HG02943 (cell line): ENCODE measurements around the gene C2orf80.
"Not testable (repeated sequence)": the region's sequence is repeated elsewhere in the genome, so short reads cannot be mapped to it uniquely, and the experiment has no call there.

Source experiments
- ATAC-seq: cut with Tn5 transposase; IDR thresholded peaks from one replicate; pipeline ENCODE4 v1.9.1; 2021; ENCODE audit warnings: mild to moderate bottlenecking, low read depth, moderate library complexity; ENCODE audit not compliant: unreplicated experiment

C2orf80 gene

DNA sequence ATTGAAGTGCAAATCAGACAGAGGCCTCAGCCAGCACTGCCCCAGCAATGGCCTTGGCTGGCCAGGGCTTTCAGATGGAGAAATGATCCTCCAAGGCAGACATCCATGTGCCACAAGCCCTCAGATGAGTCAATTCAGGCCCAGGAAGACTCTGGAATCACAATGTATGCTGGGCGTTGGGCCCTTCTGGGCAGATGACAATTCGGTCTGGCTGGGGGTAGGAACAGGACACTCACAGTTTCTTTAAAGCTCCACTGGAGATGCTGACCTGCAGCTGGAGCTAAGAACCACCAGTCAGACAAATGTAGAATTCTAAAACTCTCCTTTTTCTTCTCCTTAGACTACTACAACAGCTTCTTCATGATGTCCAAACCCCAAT, 53.1 kb downstream of the C2orf80 start:
- ATAC-seq: no peak

DNA sequence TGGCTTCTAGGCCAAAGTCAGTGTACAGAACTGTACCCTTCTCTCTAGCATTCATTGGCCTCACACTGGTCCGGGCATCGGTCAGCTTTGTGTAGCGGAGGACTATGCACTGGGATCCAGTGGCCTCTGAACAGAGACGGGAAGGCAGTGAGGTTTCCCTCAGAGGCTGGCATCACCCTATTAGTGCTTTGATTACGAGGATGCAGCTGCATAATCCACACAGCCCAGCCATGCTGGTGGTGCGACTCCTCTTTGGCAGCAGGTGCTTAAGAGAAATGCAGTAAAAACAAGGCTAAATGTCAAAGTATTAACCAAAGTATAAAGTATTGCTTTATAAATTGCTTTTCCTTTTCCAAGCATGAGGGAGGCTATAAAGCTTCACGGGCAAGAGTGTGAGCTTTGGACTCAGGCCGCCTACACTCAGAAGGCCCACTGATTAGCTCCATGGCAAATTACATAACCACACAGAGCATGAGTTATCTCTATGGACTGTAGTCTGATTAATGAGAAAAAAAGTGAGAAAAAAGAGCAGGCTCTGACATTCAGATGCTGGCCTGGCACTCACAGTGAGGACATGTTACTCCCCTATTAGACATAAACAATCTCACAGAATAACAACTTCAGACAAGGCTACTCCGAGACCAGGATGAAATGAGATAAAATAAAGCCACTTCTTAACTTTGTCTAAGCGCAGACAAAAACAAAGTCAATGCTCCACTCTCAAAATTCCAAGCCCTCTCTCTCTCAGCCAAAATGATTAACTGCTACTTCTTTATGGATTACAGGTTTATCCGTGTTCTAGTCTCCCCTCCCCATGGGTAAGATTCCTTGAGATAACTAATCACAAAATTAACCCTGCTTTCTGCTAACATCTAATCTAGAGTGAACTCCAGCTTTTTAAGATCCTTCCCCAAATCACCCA, 53.8 kb downstream of the C2orf80 start:
- no peak for ATAC-seq

DNA sequence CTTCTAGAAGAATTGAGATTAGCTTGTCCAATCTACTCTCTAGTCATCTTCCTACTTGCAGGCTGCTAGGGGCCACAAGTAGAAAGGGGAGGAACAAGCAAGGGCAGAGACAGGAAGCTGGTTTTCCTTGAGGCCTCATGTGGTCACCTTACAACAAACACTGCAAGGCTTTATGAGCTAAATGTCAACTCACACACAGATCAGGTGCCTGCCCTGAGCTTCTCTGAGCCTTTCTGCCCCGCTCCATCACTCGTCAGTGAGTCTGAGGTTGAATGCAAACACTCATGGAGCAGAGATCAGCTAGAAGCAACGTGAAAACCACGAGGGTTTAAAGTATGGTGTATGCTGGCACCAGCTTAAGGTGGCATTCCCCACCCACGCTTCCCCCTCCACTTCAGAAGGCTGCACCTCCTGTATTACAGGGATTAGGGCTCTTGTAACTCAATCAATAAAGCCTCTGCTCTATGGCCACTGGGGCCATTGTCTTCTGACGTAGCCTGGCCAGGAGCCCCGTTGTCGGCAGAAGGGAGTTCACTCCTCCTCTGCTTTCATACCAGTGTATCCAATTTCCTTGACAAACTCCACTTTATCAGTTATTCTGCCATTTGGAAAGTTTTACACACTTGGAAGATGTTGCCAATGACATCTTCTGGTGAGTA, 54.8 kb downstream of the C2orf80 start:
- no peak for ATAC-seq

DNA sequence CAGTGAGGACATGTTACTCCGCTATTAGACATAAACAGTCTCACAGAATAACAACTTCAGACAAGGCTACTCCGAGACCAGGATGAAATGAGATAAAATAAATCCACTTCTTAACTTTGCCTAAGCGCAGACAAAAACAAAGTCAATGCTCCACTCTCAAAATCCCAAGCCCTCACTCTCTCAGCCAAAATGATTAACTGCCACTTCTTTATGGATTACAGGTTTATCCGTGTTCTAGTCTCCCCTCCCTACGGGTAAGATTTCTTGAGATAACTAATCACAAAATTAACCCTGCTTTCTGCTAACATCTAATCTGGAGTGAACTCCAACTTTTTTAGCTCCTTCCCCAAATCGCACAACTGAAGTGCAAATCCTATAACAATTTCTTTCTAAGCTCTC, 59.1 kb downstream of the C2orf80 start:
- no peak for ATAC-seq

DNA sequence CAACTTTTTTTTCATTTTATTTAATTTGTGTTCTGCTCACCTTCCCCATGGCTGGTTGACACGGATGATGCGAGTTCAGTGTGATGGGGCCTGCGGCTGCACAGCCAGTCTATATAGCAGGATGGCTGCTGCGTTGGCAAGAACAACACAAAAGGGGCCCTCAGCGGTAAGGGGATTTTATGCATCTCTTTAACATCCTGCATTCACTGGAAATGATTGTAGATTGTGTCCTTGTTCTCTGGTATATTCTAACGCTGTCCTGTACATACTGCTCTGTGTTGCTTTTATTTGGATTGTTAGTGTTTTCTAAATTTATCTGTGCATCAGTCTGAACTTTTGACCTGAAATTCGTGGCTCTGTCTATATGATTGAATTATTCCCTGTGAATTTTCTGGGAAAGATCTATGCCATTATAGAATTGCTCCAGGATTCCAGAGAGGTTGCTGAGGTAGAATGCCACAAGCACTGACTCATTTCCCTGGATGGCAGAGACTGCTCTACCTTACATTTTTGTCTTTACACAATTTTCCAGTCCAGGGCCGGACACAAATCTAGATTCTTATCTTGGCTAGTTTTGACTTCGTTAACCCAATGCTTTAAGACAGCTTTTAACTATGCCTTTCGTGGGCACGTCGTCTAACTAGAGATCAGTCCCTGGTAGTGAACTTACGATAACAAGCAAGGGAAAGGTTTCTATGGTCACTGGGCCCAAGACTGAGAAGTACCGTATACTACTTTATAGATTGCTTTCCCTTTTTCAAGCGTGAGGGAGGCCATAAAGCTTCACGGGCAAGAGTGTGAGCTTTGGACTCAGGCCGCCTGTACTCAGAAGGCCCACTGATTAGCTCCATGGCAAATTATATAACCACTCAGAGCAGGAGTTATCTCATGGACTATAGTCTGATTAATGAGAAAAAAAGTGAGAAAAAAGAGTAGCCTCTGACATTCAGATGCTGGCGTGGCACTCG, 59.8 kb downstream of the C2orf80 start, which contains the start of gene CRYGC:
TSS of gene CRYGC (minus strand) at position 85 of the 968 bp plus-strand sequence. CDS start at position 49, 36 bp downstream.
- no peak for ATAC-seq

DNA sequence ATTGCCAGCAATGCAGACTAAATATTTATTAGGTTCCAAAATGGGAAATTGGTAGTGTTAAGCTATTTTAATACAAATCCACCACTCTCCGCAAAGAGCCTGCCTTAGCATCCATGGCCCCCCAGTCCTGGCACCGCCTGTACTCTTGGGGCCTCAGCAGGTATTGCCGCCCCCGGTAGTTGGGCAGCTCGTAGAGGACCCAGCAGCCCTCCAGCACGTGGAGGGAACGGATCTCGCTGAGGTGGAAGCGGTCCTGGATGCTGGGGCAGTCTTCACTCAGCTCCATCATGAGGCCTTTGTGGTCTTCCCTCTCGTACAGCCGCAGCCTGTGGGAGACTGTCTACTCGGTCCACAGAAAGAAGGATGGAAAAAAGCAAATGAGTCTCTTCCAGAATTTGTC, 61.7 kb downstream of the C2orf80 start:
- ATAC-seq: no peak

DNA sequence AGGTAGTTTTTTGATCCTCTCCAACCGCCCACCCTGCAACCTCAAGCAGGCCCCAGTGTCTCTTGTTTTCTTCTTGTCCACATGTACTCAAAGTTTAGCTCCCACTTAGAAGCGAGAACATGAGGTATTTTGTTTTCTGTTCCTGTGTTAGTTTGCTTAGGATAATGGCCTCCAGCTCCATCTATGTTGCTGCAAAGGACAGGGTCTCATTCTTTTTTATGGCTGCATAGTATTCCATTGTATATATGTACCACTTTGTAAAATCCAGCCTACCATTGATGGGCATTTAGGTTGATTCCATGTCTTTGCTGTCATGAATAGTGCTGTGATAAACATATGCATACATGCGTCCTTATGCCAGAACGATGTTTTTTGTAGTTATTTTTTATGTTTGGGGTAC, 62.7 kb downstream of the C2orf80 start:
- ATAC-seq: no peak

DNA sequence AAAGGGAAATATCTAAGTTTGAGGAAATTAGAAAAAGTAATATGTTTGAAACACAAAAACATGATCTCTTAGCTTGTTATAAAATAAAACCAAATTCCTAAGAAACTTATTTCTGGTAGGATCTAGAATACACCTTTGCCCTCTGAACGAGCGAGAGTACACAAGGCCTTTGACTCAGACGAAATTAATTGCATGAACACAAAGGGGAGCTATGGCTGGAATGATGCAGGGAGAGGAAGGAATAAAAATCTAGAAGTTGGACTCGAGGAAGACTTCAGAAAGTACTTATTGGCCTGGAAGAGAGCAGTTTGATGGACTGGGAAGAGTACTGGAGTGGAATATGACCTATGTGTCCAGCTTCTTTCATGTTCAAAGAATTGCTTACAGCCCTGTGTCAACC, 64.6 kb downstream of the C2orf80 start:
- ATAC-seq: no peak

DNA sequence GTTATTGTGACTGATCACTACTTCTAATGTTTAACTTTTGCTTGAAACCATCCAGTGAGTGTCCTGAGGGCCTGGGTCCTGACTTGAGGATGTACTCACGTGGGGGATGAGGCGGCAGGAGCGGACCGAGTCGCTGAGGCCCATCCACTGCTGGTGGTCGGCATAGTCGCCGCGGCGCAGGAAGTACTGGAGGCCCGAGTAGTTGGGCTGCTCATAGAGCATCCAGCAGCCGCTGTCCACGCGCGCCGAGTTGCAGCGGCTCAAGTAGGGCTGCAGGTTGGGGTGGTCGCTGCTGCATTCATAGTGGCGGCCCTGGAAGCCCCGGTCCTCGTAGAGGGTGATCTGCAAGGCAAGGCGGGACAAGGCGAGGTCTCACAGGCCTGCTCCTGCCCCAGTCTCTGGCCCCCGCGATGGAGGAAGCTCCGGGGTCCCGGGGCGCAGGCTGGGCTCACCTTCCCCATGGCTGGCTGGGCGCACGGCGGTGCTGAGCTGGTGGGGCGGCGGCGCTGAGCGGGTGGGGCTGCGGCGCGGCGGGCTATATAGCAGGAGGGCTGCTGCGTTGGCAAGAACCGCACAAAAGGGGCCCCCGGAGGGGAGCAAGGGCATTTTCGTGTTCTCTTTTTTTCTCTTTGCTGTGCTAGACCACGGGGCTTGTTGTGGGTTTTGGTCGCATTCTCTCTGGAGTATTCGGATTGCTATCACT, 65.7 kb downstream of the C2orf80 start, which contains the start of gene CRYGD:
TSS of gene CRYGD (minus strand) at position 512 of the 703 bp plus-strand sequence. CDS start at position 461, 51 bp downstream.
- ATAC-seq: not testable (repeated sequence)

DNA sequence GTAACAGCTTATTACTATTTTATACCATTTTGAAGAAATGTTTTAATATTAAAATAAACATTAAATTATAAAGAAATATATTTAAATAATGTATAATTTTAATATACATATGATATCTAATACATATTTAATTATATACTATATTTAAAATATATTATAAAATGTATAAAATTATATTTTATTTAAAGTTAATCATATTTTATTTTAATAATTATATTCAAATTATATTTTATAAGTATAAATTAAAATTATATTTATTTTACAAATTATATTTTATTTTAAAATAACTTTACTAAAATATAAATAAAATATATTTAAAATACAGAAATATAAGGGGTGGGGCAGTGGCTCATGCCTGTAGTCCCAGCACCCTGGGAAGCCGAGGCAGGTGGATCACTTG, 67.6 kb downstream of the C2orf80 start:
- no peak for ATAC-seq

DNA sequence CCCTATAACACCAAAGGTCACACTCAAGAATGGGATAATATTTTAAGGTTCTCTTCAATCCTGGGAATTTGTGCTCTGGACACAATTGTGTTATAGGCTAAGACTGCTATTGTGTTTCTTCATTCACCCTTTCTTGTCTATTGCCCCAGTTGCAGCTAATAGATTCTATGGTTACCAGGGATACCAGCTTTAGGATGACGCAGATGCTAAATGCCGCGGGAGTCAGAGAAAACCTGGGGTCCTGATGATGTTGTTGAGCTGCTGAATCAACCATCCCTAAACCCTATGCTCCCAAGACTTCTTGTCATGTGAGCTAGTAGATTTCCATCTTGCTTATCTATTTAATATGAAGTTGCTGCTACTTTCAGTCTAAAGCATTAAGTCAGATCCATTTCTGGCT, 70.9 kb downstream of the C2orf80 start:
- no peak for ATAC-seq

DNA sequence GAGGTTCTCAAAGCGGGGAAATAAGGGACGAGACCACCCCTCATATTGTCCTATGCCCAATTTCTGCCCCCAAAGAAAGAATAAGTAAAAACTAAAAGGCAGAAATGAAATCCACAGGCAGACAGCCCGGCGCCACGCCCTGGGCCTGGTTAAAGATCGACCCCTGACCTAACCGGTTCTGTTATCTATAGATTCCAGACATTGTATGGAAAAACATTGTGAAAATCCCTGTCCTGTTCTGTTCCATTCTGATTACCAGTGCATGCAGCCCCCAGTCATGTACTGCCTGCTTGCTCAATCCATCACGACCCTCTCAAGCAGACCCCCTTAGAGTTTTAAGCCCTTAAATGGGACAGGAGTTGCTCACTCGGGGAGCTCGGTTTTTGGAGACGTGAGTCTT, 72.4 kb downstream of the C2orf80 start:
- not testable (repeated sequence) for ATAC-seq
